IPS-11a (cell line): ENCODE data around the gene ZNF470.

ENCODE experiments used
- H3K4me3 ChIP-seq: one replicate; pipeline ENCODE4 v1.5.1; 2013; ENCODE audit warnings: low read depth, low read length, control low read depth

ZNF470 gene

GRCh38 chr19:56608274-56608964 lies 41.2 kb downstream of the ZNF470 start:
- no peak overlapping the region for H3K4me3 ChIP-seq

- H3K4me3 ChIP-seq, result no peak overlapping the region
Measured at GRCh38 chr19:56611288-56611687, 44.0 kb downstream of the ZNF470 start.

GRCh38 chr19:56612737-56613136 lies 45.5 kb downstream of the ZNF470 start:
- H3K4me3 ChIP-seq, result no peak overlapping the region

GRCh38 chr19:56613639-56614038 lies 46.4 kb downstream of the ZNF470 start:
- H3K4me3 ChIP-seq, result no peak overlapping the region

GRCh38 chr19:56617531-56617930 lies 50.3 kb downstream of the ZNF470 start:
- H3K4me3 ChIP-seq, result no peak overlapping the region

- no peak overlapping the region for H3K4me3 ChIP-seq
Measured at GRCh38 chr19:56619121-56619520, 51.9 kb downstream of the ZNF470 start.

GRCh38 chr19:56622374-56622773 lies 55.1 kb downstream of the ZNF470 start:
- H3K4me3 ChIP-seq, result no peak overlapping the region

GRCh38 chr19:56623006-56623405 lies 55.7 kb downstream of the ZNF470 start:
- H3K4me3 ChIP-seq, result no peak overlapping the region

GRCh38 chr19:56625708-56626107 lies 58.4 kb downstream of the ZNF470 start:
- H3K4me3 ChIP-seq, result no peak overlapping the region

GRCh38 chr19:56633021-56633420 lies 65.8 kb downstream of the ZNF470 start:
- H3K4me3 ChIP-seq, result no peak overlapping the region

GRCh38 chr19:56637976-56638555 lies 70.8 kb downstream of the ZNF470 start:
- H3K4me3 ChIP-seq, result no peak overlapping the region
